SK-N-SH treated with all-trans-retinoic acid at 6 μM for 48 hours (cell line): ENCODE data around the gene CACNB2.

Experiments used
- ATAC-seq: fragments of 200-7000 bp; cut with Tn5 transposase; 3 replicates; pipeline ENCODE4 v1.9.1; 2020; ENCODE audit warnings: mild to moderate bottlenecking, moderate library complexity
- ARNTL ChIP-seq: fragments of 450-650 bp; formaldehyde crosslinking; IDR thresholded peaks from 2 replicates; pipeline ENCODE4 v1.5.0; 2020; ENCODE audit warnings: low read depth, mild to moderate bottlenecking, moderate library complexity, borderline replicate concordance
- BACH2 ChIP-seq: fragments of 250-450 bp; sonication (Bioruptor Pico); IDR thresholded peaks from 2 replicates; pipeline ENCODE4 v1.9.0; 2021; ENCODE audit warnings: mild to moderate bottlenecking, borderline replicate concordance
- CSDC2 ChIP-seq: fragments of 250-450 bp; sonication (Bioruptor Pico); IDR thresholded peaks from 2 replicates; pipeline ENCODE4 v1.5.0; 2020; ENCODE audit warnings: mild to moderate bottlenecking, moderate library complexity
- ESRRG ChIP-seq: fragments of 250-450 bp; sonication (Bioruptor Pico); IDR thresholded peaks from 2 replicates; pipeline ENCODE4 v1.6.1; 2021; ENCODE audit warnings: mild to moderate bottlenecking
- GLIS3 ChIP-seq: fragments of 250-450 bp; sonication (Bioruptor Pico); IDR thresholded peaks from 2 replicates; pipeline ENCODE4 v1.5.0; 2020; ENCODE audit warnings: mild to moderate bottlenecking, moderate library complexity
- ISL1 ChIP-seq: fragments of 250-450 bp; sonication (Bioruptor Pico); IDR thresholded peaks from 2 replicates; pipeline ENCODE4 v2.1.2; 2022; ENCODE audit warnings: mild to moderate bottlenecking, moderate library complexity
- OSR1 ChIP-seq: fragments of 250-450 bp; sonication (Bioruptor Pico); IDR thresholded peaks from 2 replicates; pipeline ENCODE4 v1.8.0; 2022; ENCODE audit warnings: moderate library complexity, mild to moderate bottlenecking, inconsistent platforms
- PPARA ChIP-seq: fragments of 250-450 bp; sonication (Bioruptor Pico); IDR thresholded peaks from 2 replicates; pipeline ENCODE4 v1.5.0; 2020; ENCODE audit warnings: mild to moderate bottlenecking, borderline replicate concordance
- TCF4 ChIP-seq: fragments of 250-450 bp; sonication (Bioruptor Pico); IDR thresholded peaks from 2 replicates; pipeline ENCODE4 v1.8.0; 2021; ENCODE audit warnings: mild to moderate bottlenecking, moderate library complexity, borderline replicate concordance
- TOX ChIP-seq: fragments of 250-450 bp; sonication (Bioruptor Pico); IDR thresholded peaks from 2 replicates; pipeline ENCODE4 v1.8.0; 2021; ENCODE audit warnings: mild to moderate bottlenecking, moderate library complexity, borderline replicate concordance
- ZC3H10 ChIP-seq: fragments of 250-450 bp; sonication (Bioruptor Pico); IDR thresholded peaks from 2 replicates; pipeline ENCODE4 v1.5.1; 2021; ENCODE audit warnings: mild to moderate bottlenecking, moderate library complexity
- ZFP3 ChIP-seq: fragments of 250-450 bp; sonication (Bioruptor Pico); IDR thresholded peaks from 2 replicates; pipeline ENCODE4 v1.5.0; 2020; ENCODE audit warnings: mild to moderate bottlenecking, moderate library complexity
- ZFP30 ChIP-seq: fragments of 450-650 bp; formaldehyde crosslinking; IDR thresholded peaks from 2 replicates; pipeline ENCODE4 v1.5.0; 2022; ENCODE audit warnings: mild to moderate bottlenecking, moderate library complexity
- ZNF565 ChIP-seq: fragments of 450-650 bp; formaldehyde crosslinking; conservative IDR thresholded peaks from 2 replicates; pipeline ENCODE4 v1.5.0; 2020; ENCODE audit warnings: low read depth, mild to moderate bottlenecking, moderate library complexity
- ZNF70 ChIP-seq: fragments of 450-650 bp; formaldehyde crosslinking; IDR thresholded peaks from 2 replicates; pipeline ENCODE4 v1.5.0; 2020; ENCODE audit warnings: mild to moderate bottlenecking, moderate library complexity
- ZNF8 ChIP-seq: fragments of 450-650 bp; formaldehyde crosslinking; IDR thresholded peaks from 2 replicates; pipeline ENCODE4 v1.5.0; 2020; ENCODE audit warnings: mild to moderate bottlenecking, moderate library complexity
- TF ChIP-seq, protein P1 (sequence below): fragments of 250-450 bp; sonication (Bioruptor Pico); IDR thresholded peaks from 2 replicates; pipeline ENCODE4 v1.5.1; 2020; ENCODE audit warnings: low read depth, mild to moderate bottlenecking, moderate library complexity
- TF ChIP-seq, protein P2 (sequence below): fragments of 250-450 bp; sonication (Bioruptor Pico); IDR thresholded peaks from 2 replicates; pipeline ENCODE4 v1.8.0; 2020; ENCODE audit warnings: mild to moderate bottlenecking, moderate library complexity, borderline replicate concordance
- TF ChIP-seq, protein P3 (sequence below): fragments of 250-450 bp; sonication (Bioruptor Pico); IDR thresholded peaks from 2 replicates; pipeline ENCODE4 v1.5.0; 2020; ENCODE audit warnings: mild to moderate bottlenecking, moderate library complexity
- TF ChIP-seq, protein P4 (sequence below): fragments of 250-450 bp; sonication (Bioruptor Pico); IDR thresholded peaks from 2 replicates; pipeline ENCODE4 v1.8.0; 2021; ENCODE audit warnings: low read depth, mild to moderate bottlenecking, moderate library complexity, borderline replicate concordance

Gene CACNB2

DNA sequence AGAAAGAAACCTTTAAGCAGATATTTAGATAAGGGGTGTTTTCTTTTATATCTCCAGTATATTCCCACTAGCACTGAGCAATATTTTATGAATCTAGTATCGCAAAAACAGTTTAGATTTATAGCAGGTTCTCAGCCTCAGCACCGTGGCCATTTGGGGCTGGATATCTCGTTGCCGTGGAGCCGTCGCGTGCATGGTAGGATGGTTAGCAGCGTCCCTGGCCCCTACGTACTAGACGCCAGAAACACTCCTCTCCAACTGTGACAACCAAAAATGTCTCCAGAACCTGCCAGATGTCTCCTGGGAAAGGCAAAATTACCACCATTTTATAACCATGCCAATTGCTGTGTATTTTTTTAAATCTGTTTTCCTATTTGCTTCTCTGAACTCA lies 172.9 kb downstream of the CACNB2 start:
- no peak; the same call in 2 of the 3 replicates for ATAC-seq
- TF ChIP-seq ZNF565 (CRISPR knock-in tag), result no peak
- TF ChIP-seq GLIS3, result no peak
- TF ChIP-seq, protein P1, sequence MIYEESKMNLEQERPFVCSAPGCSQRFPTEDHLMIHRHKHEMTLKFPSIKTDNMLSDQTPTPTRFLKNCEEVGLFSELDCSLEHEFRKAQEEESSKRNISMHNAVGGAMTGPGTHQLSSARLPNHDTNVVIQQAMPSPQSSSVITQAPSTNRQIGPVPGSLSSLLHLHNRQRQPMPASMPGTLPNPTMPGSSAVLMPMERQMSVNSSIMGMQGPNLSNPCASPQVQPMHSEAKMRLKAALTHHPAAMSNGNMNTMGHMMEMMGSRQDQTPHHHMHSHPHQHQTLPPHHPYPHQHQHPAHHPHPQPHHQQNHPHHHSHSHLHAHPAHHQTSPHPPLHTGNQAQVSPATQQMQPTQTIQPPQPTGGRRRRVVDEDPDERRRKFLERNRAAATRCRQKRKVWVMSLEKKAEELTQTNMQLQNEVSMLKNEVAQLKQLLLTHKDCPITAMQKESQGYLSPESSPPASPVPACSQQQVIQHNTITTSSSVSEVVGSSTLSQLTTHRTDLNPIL (CRISPR knock-in tag), result no peak
- no peak for TF ChIP-seq TOX
- no peak for TF ChIP-seq TCF4 (CRISPR knock-in tag)
- no peak for TF ChIP-seq BACH2 (CRISPR knock-in tag)
- no peak for TF ChIP-seq ZNF70 (CRISPR knock-in tag)
- no peak for TF ChIP-seq CSDC2 (CRISPR knock-in tag)
- TF ChIP-seq ARNTL, result no peak

DNA sequence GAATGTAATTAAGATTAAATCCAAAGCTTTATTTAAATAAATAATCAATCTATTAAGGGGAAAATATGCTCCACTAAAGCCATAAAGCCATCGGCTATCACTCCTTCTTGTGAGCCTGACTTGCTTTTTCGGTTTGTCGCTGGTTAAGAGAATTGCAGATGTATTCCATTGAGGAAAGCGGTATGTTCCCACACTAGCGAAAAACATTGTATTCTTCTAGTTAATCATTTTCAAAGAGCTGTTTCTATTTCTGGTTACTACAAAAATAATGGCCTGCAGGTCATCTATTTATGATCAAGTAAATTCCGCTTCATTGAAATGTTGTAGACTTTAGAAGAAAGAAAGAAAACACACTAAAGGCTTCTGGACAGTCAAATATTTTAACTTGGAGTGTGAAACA lies 173.4 kb downstream of the CACNB2 start:
- ATAC-seq, result no peak
- TF ChIP-seq TOX (no peak), ISL1 (no peak)
- TF ChIP-seq, protein P2, sequence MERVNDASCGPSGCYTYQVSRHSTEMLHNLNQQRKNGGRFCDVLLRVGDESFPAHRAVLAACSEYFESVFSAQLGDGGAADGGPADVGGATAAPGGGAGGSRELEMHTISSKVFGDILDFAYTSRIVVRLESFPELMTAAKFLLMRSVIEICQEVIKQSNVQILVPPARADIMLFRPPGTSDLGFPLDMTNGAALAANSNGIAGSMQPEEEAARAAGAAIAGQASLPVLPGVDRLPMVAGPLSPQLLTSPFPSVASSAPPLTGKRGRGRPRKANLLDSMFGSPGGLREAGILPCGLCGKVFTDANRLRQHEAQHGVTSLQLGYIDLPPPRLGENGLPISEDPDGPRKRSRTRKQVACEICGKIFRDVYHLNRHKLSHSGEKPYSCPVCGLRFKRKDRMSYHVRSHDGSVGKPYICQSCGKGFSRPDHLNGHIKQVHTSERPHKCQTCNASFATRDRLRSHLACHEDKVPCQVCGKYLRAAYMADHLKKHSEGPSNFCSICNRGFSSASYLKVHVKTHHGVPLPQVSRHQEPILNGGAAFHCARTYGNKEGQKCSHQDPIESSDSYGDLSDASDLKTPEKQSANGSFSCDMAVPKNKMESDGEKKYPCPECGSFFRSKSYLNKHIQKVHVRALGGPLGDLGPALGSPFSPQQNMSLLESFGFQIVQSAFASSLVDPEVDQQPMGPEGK, result no peak

DNA sequence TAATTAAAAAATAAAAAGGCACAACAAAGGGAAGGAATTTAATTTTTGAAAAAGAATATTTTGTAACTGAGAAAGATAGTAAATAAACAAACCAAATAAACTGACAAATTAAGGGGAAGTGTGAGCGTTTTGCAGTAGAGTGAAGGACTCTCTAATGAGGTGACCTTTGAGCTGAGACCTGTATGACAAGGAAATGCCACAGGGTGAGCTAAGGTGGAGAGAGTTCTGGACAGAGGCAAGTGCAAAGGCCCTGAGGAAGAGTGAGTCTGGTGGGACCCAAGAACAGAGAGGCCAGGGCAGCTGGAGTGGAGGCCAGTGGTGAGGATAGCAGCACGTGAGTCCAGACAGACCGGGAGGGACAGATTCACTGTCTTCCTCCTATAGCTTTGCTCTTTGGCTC lies 179.4 kb downstream of the CACNB2 start:
- TF ChIP-seq ZFP30 (CRISPR knock-in tag) (no peak), GLIS3 (no peak), ZFP3 (CRISPR knock-in tag) (no peak), ZC3H10 (CRISPR knock-in tag) (no peak), ARNTL (no peak), ZNF8 (CRISPR knock-in tag) (no peak), ZNF70 (CRISPR knock-in tag) (no peak), TOX (no peak), ESRRG (no peak), TCF4 (CRISPR knock-in tag) (no peak), PPARA (CRISPR knock-in tag) (no peak), CSDC2 (CRISPR knock-in tag) (no peak), OSR1 (no peak)
- TF ChIP-seq, protein P3, sequence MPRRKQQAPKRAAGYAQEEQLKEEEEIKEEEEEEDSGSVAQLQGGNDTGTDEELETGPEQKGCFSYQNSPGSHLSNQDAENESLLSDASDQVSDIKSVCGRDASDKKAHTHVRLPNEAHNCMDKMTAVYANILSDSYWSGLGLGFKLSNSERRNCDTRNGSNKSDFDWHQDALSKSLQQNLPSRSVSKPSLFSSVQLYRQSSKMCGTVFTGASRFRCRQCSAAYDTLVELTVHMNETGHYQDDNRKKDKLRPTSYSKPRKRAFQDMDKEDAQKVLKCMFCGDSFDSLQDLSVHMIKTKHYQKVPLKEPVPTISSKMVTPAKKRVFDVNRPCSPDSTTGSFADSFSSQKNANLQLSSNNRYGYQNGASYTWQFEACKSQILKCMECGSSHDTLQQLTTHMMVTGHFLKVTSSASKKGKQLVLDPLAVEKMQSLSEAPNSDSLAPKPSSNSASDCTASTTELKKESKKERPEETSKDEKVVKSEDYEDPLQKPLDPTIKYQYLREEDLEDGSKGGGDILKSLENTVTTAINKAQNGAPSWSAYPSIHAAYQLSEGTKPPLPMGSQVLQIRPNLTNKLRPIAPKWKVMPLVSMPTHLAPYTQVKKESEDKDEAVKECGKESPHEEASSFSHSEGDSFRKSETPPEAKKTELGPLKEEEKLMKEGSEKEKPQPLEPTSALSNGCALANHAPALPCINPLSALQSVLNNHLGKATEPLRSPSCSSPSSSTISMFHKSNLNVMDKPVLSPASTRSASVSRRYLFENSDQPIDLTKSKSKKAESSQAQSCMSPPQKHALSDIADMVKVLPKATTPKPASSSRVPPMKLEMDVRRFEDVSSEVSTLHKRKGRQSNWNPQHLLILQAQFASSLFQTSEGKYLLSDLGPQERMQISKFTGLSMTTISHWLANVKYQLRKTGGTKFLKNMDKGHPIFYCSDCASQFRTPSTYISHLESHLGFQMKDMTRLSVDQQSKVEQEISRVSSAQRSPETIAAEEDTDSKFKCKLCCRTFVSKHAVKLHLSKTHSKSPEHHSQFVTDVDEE, result no peak
- TF ChIP-seq, protein P1 (CRISPR knock-in tag), result no peak
- TF ChIP-seq, protein P2, result no peak
- TF ChIP-seq, protein P4, sequence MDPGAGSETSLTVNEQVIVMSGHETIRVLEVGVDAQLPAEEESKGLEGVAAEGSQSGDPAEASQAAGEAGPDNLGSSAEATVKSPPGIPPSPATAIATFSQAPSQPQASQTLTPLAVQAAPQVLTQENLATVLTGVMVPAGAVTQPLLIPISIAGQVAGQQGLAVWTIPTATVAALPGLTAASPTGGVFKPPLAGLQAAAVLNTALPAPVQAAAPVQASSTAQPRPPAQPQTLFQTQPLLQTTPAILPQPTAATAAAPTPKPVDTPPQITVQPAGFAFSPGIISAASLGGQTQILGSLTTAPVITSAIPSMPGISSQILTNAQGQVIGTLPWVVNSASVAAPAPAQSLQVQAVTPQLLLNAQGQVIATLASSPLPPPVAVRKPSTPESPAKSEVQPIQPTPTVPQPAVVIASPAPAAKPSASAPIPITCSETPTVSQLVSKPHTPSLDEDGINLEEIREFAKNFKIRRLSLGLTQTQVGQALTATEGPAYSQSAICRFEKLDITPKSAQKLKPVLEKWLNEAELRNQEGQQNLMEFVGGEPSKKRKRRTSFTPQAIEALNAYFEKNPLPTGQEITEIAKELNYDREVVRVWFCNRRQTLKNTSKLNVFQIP (CRISPR knock-in tag), result no peak
- no peak for ATAC-seq
